MM.1S (cell line): ENCODE results near the gene ADK.

ENCODE experiments used
- CTCF ChIP-seq: fragments of 300-600 bp; sonication (generic); IDR thresholded peaks from 2 replicates; pipeline ENCODE4 v1.5.1; 2016; ENCODE audit warnings: antibody characterized with exemption, low read length, mixed read lengths
- EZH2 ChIP-seq: fragments of 300-600 bp; sonication (generic); optimal IDR thresholded peaks from 2 replicates; pipeline ENCODE3; 2017; ENCODE audit warnings: low read depth, mild to moderate bottlenecking, antibody characterized with exemption, low read length, mixed read lengths

- TF ChIP-seq CTCF (no peak), EZH2 (no peak)
Observed at GRCh38 chr10:74104480-74104879, 46.5 kb upstream of the ADK start.
